Right cardiac atrium (tissue), 5 donors: ENCODE data around the gene PGBD1. TPM values are rescaled to one million over a fixed set of nuclear protein-coding genes. Genes with fewer than 3 reads are reported as not detected.
A peak's percentile ranks its signal among the peaks of the same experiment; 100 is the strongest.

Source experiments
- ATAC-seq, 2 donors: fragments of 200-7000 bp; cut with Tn5 transposase; one replicate each; pipeline versions ENCODE4 v1.8.0 to v1.9.1; 2020; ENCODE audit warnings: moderate library complexity in 2 of 2, mild to moderate bottlenecking in 1 of 2
- DNase-seq, 3 donors: peaks; one replicate each; pipeline ENCODE4 v3.0.0-alpha.2; 2020
- H3K27ac ChIP-seq: one replicate; pipeline ENCODE4 v1.5.1; 2013; ENCODE audit warnings: mild to moderate bottlenecking, low read length, control low read depth, moderate library complexity
- H3K27me3 ChIP-seq: one replicate; pipeline ENCODE4 v1.6.1; 2013; ENCODE audit not compliant: control insufficient read depth, insufficient read depth
- H3K4me1 ChIP-seq: one replicate; pipeline ENCODE4 v1.6.1; 2013; ENCODE audit warnings: low read length; ENCODE audit not compliant: control insufficient read depth, insufficient read depth
- H3K4me3 ChIP-seq: one replicate; pipeline ENCODE4 v1.5.1; 2013; ENCODE audit warnings: low read length, control low read depth
- H3K9me3 ChIP-seq: one replicate; pipeline ENCODE4 v1.6.1; 2013; ENCODE audit warnings: low read length; ENCODE audit not compliant: control insufficient read depth
- WGBS: extraction: QIAGEN DNeasy Blood & Tissue Kit; methylation state at CpG from one replicate; pipeline ENCODE4 v1.1.7; 2013; 5-methylcytosine and 5-hydroxymethylcytosine counted together
- intact Hi-C, 4 donors: fragments of 100-400 bp; cut with DNase I; formaldehyde crosslinking; loops; one replicate each; pipeline versions ENCODE4 v1.11.0 to v1.14.0; 2022 to 2023
- polyA plus RNA-seq: library from polyadenylated mRNA; stranded (reverse); fragments of 200-250 nt; gene quantifications from one replicate; pipeline ENCODE4 v1.2.3, GENCODE V29; 2013
- total RNA-seq, 4 donors: library from RNA; stranded (reverse); fragmentation: NEBNext Ultra II Directional; extraction: Animal tissue kit (Norgen Biotek cat#: 25700); gene quantifications; one replicate each; pipeline ENCODE4 v1.2.1, GENCODE V29; 2021
- donor health status: healthy with polysubstance abuse.
- donor health status: DM: no; HTN: yes; CAD: no.
- donor health status: DM: no; HTN: no; CAD: no.
- donor health status: DM: no; HTN: yes; CAD: no; lungs with severe emphysema.
- donor health status: DM: yes; HTN: yes; CAD: no.

Gene PGBD1
- total and polyA plus RNA-seq, 5 donors: 2.3 to 3.6 (median 3.2) TPM

- H3K27ac ChIP-seq: peak overlapping the region; percentile 7
- intact Hi-C loops: loop anchor here in 2 of 4 donors (10.0 kb wide), 1 partner anchor 117 kb away; no protein-coding TSS in a partner anchor
- no peaks in the 10 kb centered on the region for H3K27me3 ChIP-seq
- ATAC-seq (peak; percentile 34 to 46), DNase-seq (peak in 2 of 3 donors; percentile 48 to 57)
- 0% methylated on average over 25 of the region's 25 CpGs for WGBS
- H3K4me1 ChIP-seq: no peaks in the 10 kb centered on the region
- no peaks in the 10 kb centered on the region for H3K9me3 ChIP-seq
- peak overlapping the region; percentile 72 for H3K4me3 ChIP-seq
These were observed 29.7 kb upstream of the PGBD1 start for GRCh38 chr6:28251661-28252008.

- peak; percentile 97 to 98 for ATAC-seq
- Histone ChIP-seq H3K9me3 (no peaks in the 10 kb centered on the region), H3K27ac (peak within 1 kb of the TSS; percentile 22), H3K4me3 (peak within 1 kb of the TSS; percentile 72), H3K4me1 (no peaks in the 10 kb centered on the region), H3K27me3 (no peaks in the 10 kb centered on the region)
- intact Hi-C loops: loop anchor here in 2 of 4 donors (10.0 kb wide), 1 partner anchor 117 kb away; no protein-coding TSS in a partner anchor
- peak; percentile 78 to 86 (median 82) for DNase-seq
- WGBS: 5% methylated on average over 14 of the region's 14 CpGs
These were observed 29.1 kb upstream of the PGBD1 start, which contains the start of gene ZKSCAN4 for GRCh38 chr6:28252009-28252975. ZKSCAN4 (minus strand) TSS chr6:28252269; CDS start chr6:28251980, 289 bp downstream.

GRCh38 chr6:28254121-28254519 is 27.3 kb upstream of the PGBD1 start:
- H3K4me3 ChIP-seq: no peak overlapping the region
- ATAC-seq: no peak
- H3K27ac ChIP-seq: no peak overlapping the region

GRCh38 chr6:28257042-28257441 is 24.3 kb upstream of the PGBD1 start:
- intact Hi-C loops: loop anchor here in 2 of 4 donors (10.0 kb wide), 1 partner anchor 122 kb away; no protein-coding TSS in a partner anchor
- no peak overlapping the region for H3K27ac ChIP-seq
- no peaks in the 10 kb centered on the region for H3K27me3 ChIP-seq
- H3K4me1 ChIP-seq: peaks cover 2% of the 10 kb centered on the region
- no peaks in the 10 kb centered on the region for H3K9me3 ChIP-seq
- H3K4me3 ChIP-seq: no peak overlapping the region
- DNase-seq: no peak
- no peak for ATAC-seq
- WGBS: 0% methylated on average over 1 of the region's 1 CpG

More at GRCh38 chr6:28254121-28254519, 27.3 kb upstream of the PGBD1 start:
- no peaks in the 10 kb centered on the region for H3K27me3 ChIP-seq
- no peak for DNase-seq
- WGBS: 77% methylated on average over 1 of the region's 1 CpG
- intact Hi-C loops: loop anchor here in 2 of 4 donors (10.0 kb wide), 1 partner anchor 119 kb away; no protein-coding TSS in a partner anchor
- H3K4me1 ChIP-seq: no peaks in the 10 kb centered on the region
- H3K9me3 ChIP-seq: no peaks in the 10 kb centered on the region

DNA sequence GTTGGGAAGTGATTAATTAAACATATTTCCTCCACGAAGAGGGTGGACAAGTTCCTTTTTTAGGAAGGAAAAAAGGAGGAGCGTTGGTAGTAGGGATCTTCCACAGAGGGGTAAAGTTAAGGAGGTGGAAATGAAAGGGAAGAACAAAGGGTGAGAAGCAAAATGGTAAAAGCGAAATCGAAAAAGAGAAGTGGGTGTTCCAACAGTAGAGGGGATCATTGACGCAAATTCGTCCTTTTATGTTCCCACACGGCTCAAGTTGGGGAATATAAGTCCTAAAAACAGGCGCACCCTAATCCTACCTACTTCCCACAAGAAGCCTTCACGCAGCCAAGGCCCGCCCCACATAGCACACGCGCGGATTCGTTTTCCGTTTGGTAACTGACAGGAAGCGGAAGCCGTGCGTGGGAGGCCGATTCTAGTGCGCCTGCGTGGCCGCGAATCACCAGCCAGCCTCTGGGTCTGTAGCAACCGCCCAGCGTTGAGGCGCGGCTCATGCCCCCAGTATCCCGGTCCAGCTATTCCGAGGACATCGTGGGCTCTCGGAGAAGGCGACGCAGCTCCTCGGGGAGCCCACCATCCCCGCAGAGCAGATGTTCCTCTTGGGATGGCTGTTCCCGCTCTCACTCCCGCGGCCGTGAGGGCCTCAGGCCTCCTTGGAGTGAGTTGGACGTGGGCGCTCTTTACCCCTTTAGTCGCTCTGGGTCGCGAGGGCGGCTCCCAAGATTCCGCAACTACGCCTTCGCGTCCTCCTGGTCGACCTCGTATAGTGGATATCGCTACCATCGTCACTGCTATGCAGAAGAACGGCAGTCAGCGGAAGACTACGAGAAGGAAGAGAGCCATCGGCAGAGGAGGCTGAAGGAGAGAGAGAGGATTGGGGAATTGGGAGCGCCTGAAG is 22.2 kb upstream of the PGBD1 start, which contains the start of gene NKAPL:
TSS of gene NKAPL (plus strand) at position 421 of the 901 bp plus-strand sequence. CDS start at position 496, 75 bp downstream.
- intact Hi-C loops: loop anchor here in 2 of 4 donors (10.0 kb wide), 1 partner anchor 124 kb away; no protein-coding TSS in a partner anchor
- DNase-seq (peak; percentile 90 to 95 (median 94)), ATAC-seq (peak; percentile 95 to 97)
- Histone ChIP-seq H3K27me3 (no peaks in the 10 kb centered on the region), H3K27ac (no peak within 1 kb of the TSS), H3K4me3 (peak within 1 kb of the TSS; percentile 53), H3K4me1 (peaks cover 2% of the 10 kb centered on the region), H3K9me3 (no peaks in the 10 kb centered on the region)
- 21% methylated on average over 58 of the region's 58 CpGs for whole genome bisulfite sequencing

- ATAC-seq (no peak), DNase-seq (no peak)
- H3K9me3 ChIP-seq: no peaks in the 10 kb centered on the region
- whole genome bisulfite sequencing: 61% methylated on average over 2 of the region's 2 CpGs
- H3K4me3 ChIP-seq: no peak overlapping the region
- intact Hi-C loops: no loop called here
- H3K27ac ChIP-seq: no peak overlapping the region
- no peaks in the 10 kb centered on the region for H3K27me3 ChIP-seq
- H3K4me1 ChIP-seq: peaks cover 2% of the 10 kb centered on the region
These were observed 17.4 kb upstream of the PGBD1 start for GRCh38 chr6:28263922-28264321.

- Histone ChIP-seq H3K4me3 (no peak overlapping the region), H3K27me3 (no peaks in the 10 kb centered on the region), H3K4me1 (peaks cover 2% of the 10 kb centered on the region), H3K9me3 (no peaks in the 10 kb centered on the region), H3K27ac (no peak overlapping the region)
- intact Hi-C loops: no loop called here
- DNase-seq (no peak), ATAC-seq (no peak)
- 50% methylated on average over 4 of the region's 4 CpGs for WGBS
These were observed 16.5 kb upstream of the PGBD1 start for GRCh38 chr6:28264834-28265401.

- peaks cover 2% of the 10 kb centered on the region for H3K4me1 ChIP-seq
- DNase-seq (no peak), ATAC-seq (no peak)
- no peaks in the 10 kb centered on the region for H3K9me3 ChIP-seq
- H3K27me3 ChIP-seq: no peaks in the 10 kb centered on the region
- no peak overlapping the region for H3K27ac ChIP-seq
- intact Hi-C loops: no loop called here
- WGBS: 10% methylated on average over 5 of the region's 5 CpGs
- H3K4me3 ChIP-seq: peak overlapping the region; percentile 84
These were observed 14.8 kb upstream of the PGBD1 start for GRCh38 chr6:28266563-28266961.

DNA sequence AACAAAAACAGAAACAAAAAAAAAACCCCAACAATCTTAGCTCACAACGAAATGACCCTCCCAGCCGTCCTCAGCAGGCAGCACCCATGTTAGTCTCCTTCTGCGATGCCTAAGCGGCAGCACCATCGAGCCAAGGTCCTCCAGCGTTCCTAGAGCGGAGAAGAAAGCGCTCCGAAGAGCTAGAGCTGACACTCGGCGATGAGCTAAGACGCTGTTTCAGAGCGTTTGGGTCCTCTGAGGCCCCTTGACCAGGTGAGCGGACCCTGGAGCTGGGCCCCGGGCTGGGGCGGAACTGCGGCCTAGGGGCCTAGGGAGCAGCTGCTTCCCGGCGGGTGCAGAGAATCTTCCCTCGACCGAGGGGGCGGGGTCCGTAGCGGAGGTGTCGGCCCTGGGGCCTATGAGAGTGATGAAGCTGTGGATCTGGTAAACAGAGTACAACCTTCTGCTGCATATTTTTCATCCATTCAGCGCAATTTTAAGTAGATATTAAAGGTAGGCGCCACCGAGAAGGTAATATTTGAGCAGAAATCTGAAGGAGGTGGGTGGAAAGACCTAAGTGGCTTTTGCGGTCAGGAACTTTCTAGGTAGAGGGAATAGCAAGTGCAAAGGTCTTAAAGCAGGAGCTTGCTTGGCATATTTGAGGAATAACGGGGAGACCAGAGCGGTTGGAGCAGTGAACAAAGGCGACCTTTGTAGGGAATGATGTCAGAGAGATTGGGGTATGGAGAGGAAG is 14.2 kb upstream of the PGBD1 start, which contains the start of gene ZSCAN26:
TSS of gene ZSCAN26 (plus strand) at position 182 of the 733 bp plus-strand sequence. CDS start 4,777 bp downstream, outside the sequence.
- intact Hi-C loops: no loop called here
- DNase-seq (peak; percentile 85 to 95 (median 94)), ATAC-seq (peak; percentile 98)
- peak within 1 kb of the TSS; percentile 97 for H3K27ac ChIP-seq
- H3K27me3 ChIP-seq: no peaks in the 10 kb centered on the region
- peaks cover 2% of the 10 kb centered on the region for H3K4me1 ChIP-seq
- H3K4me3 ChIP-seq: peak within 1 kb of the TSS; percentile 84
- no peaks in the 10 kb centered on the region for H3K9me3 ChIP-seq
- under 1% methylated on average over 32 of the region's 32 CpGs for WGBS
